HEK293T (cell line): Measurements from ENCODE around the gene MAP1LC3A.

Experiments used
- CTCF ChIA-PET: fragments of 350-600 bp; formaldehyde crosslinking; extraction: SDS; loops from one replicate; lab custom pipeline; 2021; ENCODE audit warnings: antibody characterized with exemption, inconsistent platforms; lab: Yijun Ruan, JAX
- POLR2A ChIA-PET: fragments of 350-600 bp; formaldehyde crosslinking; extraction: SDS; loops from one replicate; lab custom pipeline; 2020; ENCODE audit warnings: antibody characterized with exemption, inconsistent platforms; lab: Yijun Ruan, JAX
- DNase-seq: peaks from one replicate; pipeline ENCODE4 v3.0.0; 2012; ENCODE audit warnings: mixed read lengths; ENCODE audit errors: extremely low spot score
- ARNT ChIP-seq: fragments of 450-650 bp; IDR thresholded peaks from 2 replicates; pipeline ENCODE4 v1.6.1; 2017; ENCODE audit warnings: mild to moderate bottlenecking
- BHLHE40 ChIP-seq: fragments of 450-650 bp; IDR thresholded peaks from 2 replicates; pipeline ENCODE4 v1.6.1; 2016; ENCODE audit warnings: mild to moderate bottlenecking, moderate library complexity, borderline replicate concordance
- CTBP1 ChIP-seq: fragments of 450-650 bp; IDR thresholded peaks from 2 replicates; pipeline ENCODE4 v1.6.1; 2016; ENCODE audit warnings: borderline replicate concordance
- ELF4 ChIP-seq: fragments of 450-650 bp; IDR thresholded peaks from 2 replicates; pipeline ENCODE4 v1.6.1; 2017; ENCODE audit warnings: antibody characterized with exemption
- FOXA1 ChIP-seq: fragments of 450-650 bp; IDR thresholded peaks from 2 replicates; pipeline ENCODE4 v1.6.1; 2016; ENCODE audit warnings: mild to moderate bottlenecking
- FOXK2 ChIP-seq: fragments of 450-650 bp; IDR thresholded peaks from 2 replicates; pipeline ENCODE4 v1.6.1; 2016; ENCODE audit warnings: mild to moderate bottlenecking
- FOXM1 ChIP-seq: fragments of 450-650 bp; IDR thresholded peaks from 2 replicates; pipeline ENCODE4 v1.6.1; 2017; ENCODE audit warnings: mild to moderate bottlenecking, borderline replicate concordance
- HDGF ChIP-seq: fragments of 450-650 bp; IDR thresholded peaks from 2 replicates; pipeline ENCODE4 v1.6.1; 2017; ENCODE audit warnings: antibody characterized with exemption, borderline replicate concordance
- L3MBTL2 ChIP-seq: fragments of 450-650 bp; conservative IDR thresholded peaks from 2 replicates; pipeline ENCODE4 v1.6.1; 2016; ENCODE audit warnings: mild to moderate bottlenecking
- LEF1 ChIP-seq: fragments of 450-650 bp; IDR thresholded peaks from 2 replicates; pipeline ENCODE4 v1.6.1; 2017; ENCODE audit warnings: mild to moderate bottlenecking, borderline replicate concordance
- NFRKB ChIP-seq: fragments of 450-650 bp; IDR thresholded peaks from 2 replicates; pipeline ENCODE4 v1.6.1; 2016; ENCODE audit warnings: mild to moderate bottlenecking, moderate library complexity
- SP1 ChIP-seq: fragments of 450-650 bp; IDR thresholded peaks from 2 replicates; pipeline ENCODE4 v1.6.1; 2017
- SUZ12 ChIP-seq: fragments of 450-650 bp; IDR thresholded peaks from 2 replicates; pipeline ENCODE4 v1.6.1; 2016; ENCODE audit warnings: mild to moderate bottlenecking
- TARDBP ChIP-seq: fragments of 450-650 bp; IDR thresholded peaks from 2 replicates; pipeline ENCODE4 v1.6.1; 2016
- ZNF384 ChIP-seq: fragments of 450-650 bp; IDR thresholded peaks from 2 replicates; pipeline ENCODE4 v1.6.1; 2016
- TF ChIP-seq, protein P1 (sequence below): fragments of 450-650 bp; IDR thresholded peaks from 2 replicates; pipeline ENCODE4 v1.6.1; 2016

MAP1LC3A gene

DNA sequence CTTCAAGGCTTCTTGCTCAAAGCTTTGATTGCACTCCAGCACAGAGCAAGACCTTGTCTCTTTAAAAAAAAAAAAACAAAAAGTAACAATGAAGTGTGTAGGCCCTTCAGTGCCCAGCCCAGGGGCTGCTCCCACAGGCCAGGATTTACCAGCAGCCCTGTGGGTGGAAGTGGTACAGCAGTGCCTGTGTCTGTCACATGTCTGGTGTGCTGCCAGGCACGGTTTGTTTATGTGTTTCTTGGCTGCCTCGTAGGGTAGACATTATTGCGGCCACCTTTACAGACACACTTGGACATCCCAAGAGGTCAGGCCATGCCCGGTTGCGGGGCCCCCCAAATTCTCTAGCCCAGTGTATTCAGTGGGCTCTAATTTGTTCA lies 29.6 kb upstream of the MAP1LC3A start:
- ChIA-PET CTCF (interaction anchor here (0.7 kb wide), 1 partner anchor 17 kb away, joined by 6 read pairs; no protein-coding TSS in a partner anchor), POLR2A (no interaction called here)
- TF ChIP-seq ARNT (no peak), SUZ12 (no peak), L3MBTL2 (no peak), FOXK2 (no peak), CTBP1 (no peak), ELF4 (no peak), HDGF (no peak), TARDBP (no peak)
- DNase-seq = no peak

- POLR2A ChIA-PET = interaction anchor here (3.0 kb wide), 1 partner anchor 13 kb away, joined by 13 read pairs; the partner anchor contains the start of gene DYNLRB1
Observed at GRCh38 chr20:34529742-34530141, 28.8 kb upstream of the MAP1LC3A start.

DNA sequence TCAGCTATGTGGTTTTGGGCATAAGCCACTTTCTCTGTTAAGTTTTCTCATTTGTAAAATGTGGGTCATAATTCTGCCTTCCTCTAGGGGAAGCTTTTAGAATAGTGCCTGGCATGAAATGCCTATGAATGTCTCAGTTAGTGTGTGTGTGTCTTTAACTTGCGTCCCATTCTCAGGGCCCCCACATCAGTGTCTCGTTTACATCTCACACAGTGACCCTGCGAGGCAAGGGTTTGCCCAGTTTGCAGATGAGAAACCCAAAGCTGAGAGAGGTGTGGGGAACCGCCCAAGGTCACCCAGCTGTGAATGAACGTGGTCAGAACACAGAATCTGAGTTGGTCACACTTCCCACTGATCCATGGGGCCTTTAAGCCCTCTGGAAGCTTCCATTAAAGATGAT lies 28.2 kb upstream of the MAP1LC3A start:
- no peak for DNase-seq
- TF ChIP-seq LEF1 (no peak), FOXA1 (no peak), BHLHE40 (no peak), L3MBTL2 (no peak)
- TF ChIP-seq, protein P1, sequence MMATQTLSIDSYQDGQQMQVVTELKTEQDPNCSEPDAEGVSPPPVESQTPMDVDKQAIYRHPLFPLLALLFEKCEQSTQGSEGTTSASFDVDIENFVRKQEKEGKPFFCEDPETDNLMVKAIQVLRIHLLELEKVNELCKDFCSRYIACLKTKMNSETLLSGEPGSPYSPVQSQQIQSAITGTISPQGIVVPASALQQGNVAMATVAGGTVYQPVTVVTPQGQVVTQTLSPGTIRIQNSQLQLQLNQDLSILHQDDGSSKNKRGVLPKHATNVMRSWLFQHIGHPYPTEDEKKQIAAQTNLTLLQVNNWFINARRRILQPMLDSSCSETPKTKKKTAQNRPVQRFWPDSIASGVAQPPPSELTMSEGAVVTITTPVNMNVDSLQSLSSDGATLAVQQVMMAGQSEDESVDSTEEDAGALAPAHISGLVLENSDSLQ = no peak
- POLR2A ChIA-PET = interaction anchor here (3.0 kb wide), 1 partner anchor 14 kb away, joined by 13 read pairs; the partner anchor contains the start of gene DYNLRB1
- CTCF ChIA-PET = interaction anchor here (0.6 kb wide), 1 partner anchor 13 kb away, joined by 4 read pairs; no protein-coding TSS in a partner anchor

More at GRCh38 chr20:34529742-34530141, 28.8 kb upstream of the MAP1LC3A start:
- CTCF ChIA-PET = interaction anchor here (0.7 kb wide), 1 partner anchor 18 kb away, joined by 6 read pairs; no protein-coding TSS in a partner anchor
- no peak for DNase-seq
- TF ChIP-seq LEF1 (no peak), ARNT (no peak), BHLHE40 (no peak), ELF4 (no peak), L3MBTL2 (no peak), ZNF384 (no peak), SUZ12 (no peak), SP1 (no peak), FOXK2 (no peak), NFRKB (no peak), FOXM1 (no peak), FOXA1 (no peak), HDGF (no peak), CTBP1 (no peak), TARDBP (no peak)
- TF ChIP-seq, protein P1 = no peak

DNA sequence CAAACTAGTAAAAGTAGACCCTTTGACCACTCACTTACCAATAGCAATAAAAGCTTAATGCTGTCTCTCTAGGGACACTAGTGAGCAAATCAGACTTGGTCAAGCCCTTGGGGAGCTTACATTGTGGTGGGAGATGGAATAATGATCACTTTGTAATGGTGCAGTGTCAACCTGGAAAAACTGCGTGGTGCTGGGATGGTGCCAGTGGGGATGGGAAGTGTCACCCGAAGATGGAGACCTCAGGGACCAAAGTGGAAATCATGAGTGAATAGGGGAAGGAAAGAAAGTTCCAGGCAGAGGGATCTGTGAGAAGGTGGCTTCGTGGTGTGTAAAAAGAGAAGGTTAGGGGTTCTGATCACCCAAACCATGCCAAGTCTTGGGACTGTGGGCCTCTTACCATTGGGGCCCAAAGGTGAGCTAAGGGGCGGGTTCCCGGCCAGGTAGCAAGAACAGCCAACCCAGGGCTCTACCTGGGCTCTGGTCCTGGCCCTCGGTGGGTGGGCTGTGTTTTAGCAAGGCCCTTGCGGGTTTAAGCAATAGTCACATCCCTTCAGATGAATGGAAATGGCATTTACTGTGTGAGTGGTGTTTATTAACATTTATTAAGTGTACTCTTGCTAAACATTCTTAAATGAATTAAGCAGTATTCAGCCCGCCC lies 26.8 kb upstream of the MAP1LC3A start:
- POLR2A ChIA-PET = interaction anchor here (3.0 kb wide), 1 partner anchor 15 kb away, joined by 13 read pairs; the partner anchor contains the start of gene DYNLRB1
- DNase-seq = no peak
- TF ChIP-seq, protein P1 = no peak
- TF ChIP-seq L3MBTL2 (no peak), BHLHE40 (no peak), TARDBP (no peak), SUZ12 (no peak), FOXA1 (no peak), ARNT (no peak), FOXK2 (no peak), ELF4 (no peak), SP1 (no peak), CTBP1 (no peak), NFRKB (no peak), LEF1 (no peak), ZNF384 (no peak), HDGF (no peak), FOXM1 (no peak)
- CTCF ChIA-PET = interaction anchor here (0.6 to 1.7 kb wide), 3 partner anchors 9 to 614 kb away, joined by 3 to 5 read pairs (median 3); no protein-coding TSS in a partner anchor

- no peak for DNase-seq
- ChIA-PET CTCF (interaction anchor here (1.7 kb wide), 1 partner anchor 220 kb away, joined by 5 read pairs; no protein-coding TSS in a partner anchor), POLR2A (interaction anchor here (3.0 kb wide), 1 partner anchor 16 kb away, joined by 13 read pairs; the partner anchor contains the start of gene DYNLRB1)
- TF ChIP-seq ARNT (no peak), TARDBP (no peak), FOXA1 (no peak), ZNF384 (no peak), HDGF (no peak), L3MBTL2 (no peak), BHLHE40 (no peak), ELF4 (no peak), CTBP1 (no peak), FOXM1 (no peak), LEF1 (no peak), NFRKB (no peak), FOXK2 (no peak), SUZ12 (no peak), SP1 (no peak)
- TF ChIP-seq, protein P1 = no peak
Observed at GRCh38 chr20:34532320-34532719, 26.2 kb upstream of the MAP1LC3A start.
